SK-N-SH (cell line): ENCODE data around the gene ALPK3. TPM values are rescaled to one million over a fixed set of nuclear protein-coding genes. Genes with fewer than 3 reads are reported as not detected.

Source experiments
- CTCF ChIA-PET: fragments of 300-600, 350-600 bp; formaldehyde crosslinking; extraction: SDS; loops from one replicate; lab custom pipeline; 2021; lab: Yijun Ruan, JAX
- POLR2A ChIA-PET: fragments of 350-600 bp; sonication (Branson Sonifier 250); formaldehyde crosslinking; extraction: SDS; loops from one replicate; lab custom pipeline; 2020; ENCODE audit warnings: antibody characterized with exemption, inconsistent platforms; lab: Yijun Ruan, JAX
- DNase-seq: peaks from one replicate; pipeline ENCODE4 v3.0.0; 2012
- H2AFZ ChIP-seq: fragments of 200-600 bp; sonication (generic); 2 replicates; pipeline ENCODE4 v1.8.1; 2016; ENCODE audit warnings: antibody characterized with exemption, mild to moderate bottlenecking, low read depth
- H3F3A ChIP-seq: fragments of 200-600 bp; sonication (generic); replicated peaks from 2 replicates; pipeline ENCODE3; 2016; ENCODE audit warnings: antibody characterized with exemption, mild to moderate bottlenecking; ENCODE audit not compliant: insufficient read depth
- H3K27ac ChIP-seq, 2 experiments: fragments of 200-500 bp in 1 of 2; fragments of 200-600 bp in 1 of 2; sonication (Bioruptor generic) in 1 of 2; sonication (generic), shearing (Covaris generic) in 1 of 2; 2 replicates each; pipeline versions ENCODE4 v1.5.1 to v1.6.1; 2014 to 2016; ENCODE audit warnings: low read depth in 2 of 2, inconsistent platforms in 1 of 2, low read length in 1 of 2, mild to moderate bottlenecking in 1 of 2, mixed read lengths in 1 of 2
- H3K27me3 ChIP-seq: fragments of 200-600 bp; sonication (generic), shearing (Covaris generic); 2 replicates; pipeline ENCODE4 v1.6.1; 2016; ENCODE audit warnings: mixed run types; ENCODE audit not compliant: insufficient read depth
- H3K36me3 ChIP-seq, 2 experiments: fragments of 200-500 bp in 1 of 2; fragments of 200-600 bp in 1 of 2; sonication (Bioruptor generic) in 1 of 2; sonication (generic) in 1 of 2; replicated peaks in 1 of 2; 2 replicates each; pipeline versions ENCODE3 to v1.5.1; 2014 to 2016; ENCODE audit warnings: low read length in 1 of 2, mild to moderate bottlenecking in 1 of 2; ENCODE audit not compliant: insufficient read depth in 2 of 2, control insufficient read depth in 1 of 2
- H3K4me1 ChIP-seq, 2 experiments: fragments of 200-500 bp in 1 of 2; fragments of 200-600 bp in 1 of 2; sonication (Bioruptor generic) in 1 of 2; sonication (generic), shearing (Covaris generic) in 1 of 2; 2 replicates each; pipeline versions ENCODE4 v1.5.1 to v1.6.1; 2014 to 2016; ENCODE audit warnings: low read depth in 1 of 2, low read length in 1 of 2, mixed run types in 1 of 2; ENCODE audit not compliant: insufficient read depth in 2 of 2, control insufficient read depth in 1 of 2
- H3K4me2 ChIP-seq: fragments of 200-600 bp; sonication (generic), shearing (Covaris generic); 2 replicates; pipeline ENCODE4 v1.6.1; 2017; ENCODE audit warnings: mixed run types
- H3K4me3 ChIP-seq, 2 experiments: fragments of 200-500 bp in 1 of 2; fragments of 200-600 bp in 1 of 2; sonication (Bioruptor generic) in 1 of 2; sonication (generic), shearing (Covaris generic) in 1 of 2; 2 replicates each; pipeline versions ENCODE4 v1.5.1 to v1.8.1; 2014 to 2016; ENCODE audit warnings: low read depth in 2 of 2, inconsistent platforms in 1 of 2, low read length in 1 of 2, mild to moderate bottlenecking in 1 of 2, mixed read lengths in 1 of 2, moderate library complexity in 1 of 2
- H3K79me2 ChIP-seq: fragments of 200-600 bp; sonication (generic); 2 replicates; pipeline ENCODE4 v1.8.1; 2017; ENCODE audit warnings: mild to moderate bottlenecking; ENCODE audit not compliant: insufficient read depth
- H3K9ac ChIP-seq: fragments of 200-600 bp; sonication (generic); 2 replicates; pipeline ENCODE4 v1.6.1; 2017; ENCODE audit warnings: mixed run types
- H3K9me2 ChIP-seq: fragments of 200-600 bp; sonication (generic); 2 replicates; pipeline ENCODE4 v1.6.1; 2017; ENCODE audit warnings: mixed run types
- H3K9me3 ChIP-seq: fragments of 200-600 bp; sonication (generic); 2 replicates; pipeline ENCODE4 v1.6.1; 2017; ENCODE audit warnings: mixed run types, mild to moderate bottlenecking, moderate library complexity
- H4K20me1 ChIP-seq: fragments of 200-600 bp; sonication (generic); 2 replicates; pipeline ENCODE4 v1.6.1; 2017; ENCODE audit warnings: mild to moderate bottlenecking, mixed run types; ENCODE audit not compliant: insufficient read depth
- CHD2 ChIP-seq: fragments of 150-350 bp; IDR thresholded peaks from 2 replicates; pipeline ENCODE4 v1.6.1; 2018; ENCODE audit warnings: low read length; ENCODE audit not compliant: partially characterized antibody
- CTCF ChIP-seq: fragments of 200-600 bp; sonication (generic); IDR thresholded peaks from 2 replicates; pipeline ENCODE4 v1.6.1; 2017; ENCODE audit warnings: antibody characterized with exemption, mild to moderate bottlenecking, moderate library complexity
- FOSL2 ChIP-seq: IDR thresholded peaks from 2 replicates; pipeline ENCODE4 v1.4.0; 2012; ENCODE audit warnings: low read depth, mild to moderate bottlenecking, moderate library complexity, borderline replicate concordance
- GABPA ChIP-seq: IDR thresholded peaks from 2 replicates; pipeline ENCODE4 v1.4.0; 2012; ENCODE audit warnings: low read depth, mild to moderate bottlenecking
- JUND ChIP-seq: IDR thresholded peaks from 2 replicates; pipeline ENCODE4 v1.4.0; 2012
- MXI1 ChIP-seq: IDR thresholded peaks from 2 replicates; pipeline ENCODE4 v1.6.1; 2012; ENCODE audit warnings: mild to moderate bottlenecking, low read depth, low read length, improper control_type of control experiment
- RCOR1 ChIP-seq: fragments of 150-350 bp; IDR thresholded peaks from 2 replicates; pipeline ENCODE4 v1.6.1; 2017; ENCODE audit warnings: antibody characterized with exemption, low read length
- RXRA ChIP-seq: IDR thresholded peaks from 2 replicates; pipeline ENCODE4 v1.4.0; 2012; ENCODE audit warnings: low read depth, mild to moderate bottlenecking, borderline replicate concordance
- SMC3 ChIP-seq: IDR thresholded peaks from 2 replicates; pipeline ENCODE4 v1.6.1; 2012; ENCODE audit warnings: low read depth, low read length, improper control_type of control experiment
- TCF12 ChIP-seq: IDR thresholded peaks from 2 replicates; pipeline ENCODE4 v1.4.0; 2012
- USF1 ChIP-seq: IDR thresholded peaks from 2 replicates; pipeline ENCODE4 v1.4.0; 2012; ENCODE audit warnings: low read depth, borderline replicate concordance
- WGBS: methylation state at CpG from one replicate; pipeline ENCODE4 v1.1.6; 2017; ENCODE audit warnings: low lambda C conversion rate; 5-methylcytosine and 5-hydroxymethylcytosine counted together
- polyA plus RNA-seq, 3 experiments: library from polyadenylated mRNA; depleted of rRNA; stranded (reverse); fragments of >200 nt; gene quantifications; 2 replicates each; pipeline ENCODE4 v1.2.3, GENCODE V29; 2012
- TF ChIP-seq, protein P1 (sequence below): fragments of 150-350 bp; IDR thresholded peaks from 2 replicates; pipeline ENCODE4 v1.6.1; 2016; ENCODE audit warnings: mild to moderate bottlenecking, low read depth, low read length
- TF ChIP-seq, protein P2 (sequence below): IDR thresholded peaks from 2 replicates; pipeline ENCODE4; 2012
- TF ChIP-seq, protein P3 (sequence below): fragments of 150-350 bp; IDR thresholded peaks from 2 replicates; pipeline ENCODE4 v1.6.1; 2017; ENCODE audit warnings: antibody characterized with exemption, low read length, low read depth, borderline replicate concordance

The ALPK3 gene
- polyA plus RNA-seq, 1 of the 3 experiments (the other 2 are of a cell fraction), result 0.16 TPM

DNA sequence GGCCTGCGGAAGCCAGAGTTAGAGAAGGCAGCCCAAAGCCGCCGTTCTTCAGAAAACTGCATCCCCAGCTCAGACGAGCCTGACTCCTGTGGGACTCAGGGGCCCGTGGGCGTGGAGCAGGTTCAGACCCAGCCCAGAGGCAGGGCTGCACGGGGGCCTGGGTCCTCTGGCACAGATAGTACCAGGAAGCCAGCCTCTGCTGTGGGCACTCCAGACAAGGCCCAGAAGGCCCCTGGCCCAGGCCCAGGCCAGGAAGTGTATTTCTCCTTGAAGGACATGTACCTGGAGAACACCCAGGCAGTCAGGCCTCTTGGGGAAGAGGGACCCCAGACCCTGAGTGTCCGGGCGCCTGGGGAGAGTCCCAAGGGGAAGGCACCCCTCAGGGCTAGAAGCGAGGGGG is 23.1 kb downstream of the ALPK3 start:
- no peak for DNase-seq
- H3K27ac ChIP-seq, result peak overlapping the region; percentile 34 to 38; a peak in 3 of 4 replicates
- no peaks in the 10 kb centered on the region for H3K9me2 ChIP-seq
- WGBS, result 98% methylated on average over 6 of the region's 10 CpGs
- H3K79me2 ChIP-seq, result no peaks in the 10 kb centered on the region
- H2AFZ ChIP-seq, result no peak overlapping the region
- peaks cover 11 to 14% of the 10 kb centered on the region in 2 experiments; a peak in 3 of 4 replicates for H3K4me1 ChIP-seq
- peak overlapping the region; percentile 21; the same call in 1 of the 2 replicates for H3K9ac ChIP-seq
- H3F3A ChIP-seq, result no peaks in the 10 kb centered on the region
- H3K27me3 ChIP-seq, result no peaks in the 10 kb centered on the region
- POLR2A ChIA-PET, result no interaction called here
- H3K4me3 ChIP-seq, result no peak overlapping the region
- CTCF ChIA-PET, result interaction anchor here (1.0 to 1.4 kb wide), 4 partner anchors 9 to 269 kb away, joined by 3 to 6 read pairs (median 4); no protein-coding TSS in a partner anchor
- TF ChIP-seq RCOR1 (no peak), RXRA (no peak), CTCF (no peak), GABPA (no peak), TCF12 (no peak), FOSL2 (no peak), CHD2 (no peak), MXI1 (no peak), USF1 (no peak), JUND (no peak), SMC3 (no peak)
- TF ChIP-seq, protein P1, sequence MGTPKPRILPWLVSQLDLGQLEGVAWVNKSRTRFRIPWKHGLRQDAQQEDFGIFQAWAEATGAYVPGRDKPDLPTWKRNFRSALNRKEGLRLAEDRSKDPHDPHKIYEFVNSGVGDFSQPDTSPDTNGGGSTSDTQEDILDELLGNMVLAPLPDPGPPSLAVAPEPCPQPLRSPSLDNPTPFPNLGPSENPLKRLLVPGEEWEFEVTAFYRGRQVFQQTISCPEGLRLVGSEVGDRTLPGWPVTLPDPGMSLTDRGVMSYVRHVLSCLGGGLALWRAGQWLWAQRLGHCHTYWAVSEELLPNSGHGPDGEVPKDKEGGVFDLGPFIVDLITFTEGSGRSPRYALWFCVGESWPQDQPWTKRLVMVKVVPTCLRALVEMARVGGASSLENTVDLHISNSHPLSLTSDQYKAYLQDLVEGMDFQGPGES, result no peak
- TF ChIP-seq, protein P2, sequence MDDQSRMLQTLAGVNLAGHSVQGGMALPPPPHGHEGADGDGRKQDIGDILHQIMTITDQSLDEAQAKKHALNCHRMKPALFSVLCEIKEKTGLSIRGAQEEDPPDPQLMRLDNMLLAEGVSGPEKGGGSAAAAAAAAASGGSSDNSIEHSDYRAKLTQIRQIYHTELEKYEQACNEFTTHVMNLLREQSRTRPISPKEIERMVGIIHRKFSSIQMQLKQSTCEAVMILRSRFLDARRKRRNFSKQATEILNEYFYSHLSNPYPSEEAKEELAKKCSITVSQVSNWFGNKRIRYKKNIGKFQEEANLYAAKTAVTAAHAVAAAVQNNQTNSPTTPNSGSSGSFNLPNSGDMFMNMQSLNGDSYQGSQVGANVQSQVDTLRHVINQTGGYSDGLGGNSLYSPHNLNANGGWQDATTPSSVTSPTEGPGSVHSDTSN, result no peak
- TF ChIP-seq, protein P3, sequence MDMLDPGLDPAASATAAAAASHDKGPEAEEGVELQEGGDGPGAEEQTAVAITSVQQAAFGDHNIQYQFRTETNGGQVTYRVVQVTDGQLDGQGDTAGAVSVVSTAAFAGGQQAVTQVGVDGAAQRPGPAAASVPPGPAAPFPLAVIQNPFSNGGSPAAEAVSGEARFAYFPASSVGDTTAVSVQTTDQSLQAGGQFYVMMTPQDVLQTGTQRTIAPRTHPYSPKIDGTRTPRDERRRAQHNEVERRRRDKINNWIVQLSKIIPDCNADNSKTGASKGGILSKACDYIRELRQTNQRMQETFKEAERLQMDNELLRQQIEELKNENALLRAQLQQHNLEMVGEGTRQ, result no peak
- no peaks in the 10 kb centered on the region for H3K36me3 ChIP-seq
- no peaks in the 10 kb centered on the region for H3K9me3 ChIP-seq
- H4K20me1 ChIP-seq, result no peaks in the 10 kb centered on the region
- peak overlapping the region; percentile 43; the same call in 1 of the 2 replicates for H3K4me2 ChIP-seq
